ENCODE measurements around the gene NFASC. TPM values are rescaled to one million over a fixed set of nuclear protein-coding genes. Genes with fewer than 3 reads are reported as not detected.

Gene NFASC
- polyA plus RNA-seq, 4 donors, result 0.22 to 5.8 (median 3.0) TPM

- Histone ChIP-seq H3K4me3 (ENCODE audit: low read depth in 1 of 3, low read length in 3 of 3) (no peak overlapping the region), H3K9me3 (ENCODE audit: control insufficient read depth in 2 of 2, insufficient read depth in 1 of 2, low read depth in 1 of 2, low read length in 1 of 2) (no peaks in the 10 kb centered on the region), H3K36me3 (ENCODE audit: control insufficient read depth in 3 of 3, insufficient read depth in 2 of 3, low read depth in 1 of 3, low read length in 3 of 3) (no peaks in the 10 kb centered on the region), H3K4me1 (ENCODE audit: control insufficient read depth in 3 of 3, insufficient read depth in 2 of 3, low read depth in 1 of 3, low read length in 2 of 3) (no peaks in the 10 kb centered on the region), H3K27ac (ENCODE audit: low read depth in 1 of 3, low read length in 2 of 3) (no peak overlapping the region), H3K27me3 (ENCODE audit: control insufficient read depth in 3 of 3, insufficient read depth in 3 of 3, low read length in 3 of 3) (peaks cover 0 to 3% (median 0%) of the 10 kb centered on the region in 3 donors)
- FAIRE-seq (no peak), DNase-seq (no peak)
- 80 to 87% (median 84%) methylated on average over 2 of the region's 2 CpGs for WGBS, 3 donors
Measured at GRCh38 chr1:205024679-205025078, 154.0 kb downstream of the NFASC start.

- no peaks in the 10 kb centered on the region for H3K36me3 ChIP-seq (ENCODE audit: control insufficient read depth in 3 of 3, insufficient read depth in 2 of 3, low read depth in 1 of 3, low read length in 3 of 3)
- WGBS, 3 donors, result 86 to 91% (median 90%) methylated on average over 16 of the region's 16 CpGs
- FAIRE-seq, result no peak
Measured at GRCh38 chr1:205025239-205025638, 154.6 kb downstream of the NFASC start.

GRCh38 chr1:205026181-205026580, 155.5 kb downstream of the NFASC start:
- FAIRE-seq, result no peak

More at GRCh38 chr1:205025239-205025638, 154.6 kb downstream of the NFASC start:
- no peaks in the 10 kb centered on the region for H3K4me1 ChIP-seq (ENCODE audit: control insufficient read depth in 3 of 3, insufficient read depth in 2 of 3, low read depth in 1 of 3, low read length in 2 of 3)
- H3K27me3 ChIP-seq (ENCODE audit: control insufficient read depth in 3 of 3, insufficient read depth in 3 of 3, low read length in 3 of 3), result peaks cover 0 to 6% (median 0%) of the 10 kb centered on the region in 3 donors
- H3K4me3 ChIP-seq (ENCODE audit: low read depth in 1 of 3, low read length in 3 of 3), result no peak overlapping the region
- no peaks in the 10 kb centered on the region for H3K9me3 ChIP-seq (ENCODE audit: control insufficient read depth in 2 of 2, insufficient read depth in 1 of 2, low read depth in 1 of 2, low read length in 1 of 2)
- no peak overlapping the region for H3K27ac ChIP-seq (ENCODE audit: low read depth in 1 of 3, low read length in 2 of 3)
- no peak for DNase-seq

GRCh38 chr1:205028390-205028789, 157.7 kb downstream of the NFASC start:
- Histone ChIP-seq H3K27me3 (ENCODE audit: control insufficient read depth in 3 of 3, insufficient read depth in 3 of 3, low read length in 3 of 3) (peaks cover 0 to 11% (median 0%) of the 10 kb centered on the region in 3 donors), H3K27ac (ENCODE audit: low read depth in 1 of 3, low read length in 2 of 3) (no peak overlapping the region), H3K36me3 (ENCODE audit: control insufficient read depth in 3 of 3, insufficient read depth in 2 of 3, low read depth in 1 of 3, low read length in 3 of 3) (no peaks in the 10 kb centered on the region), H3K9me3 (ENCODE audit: control insufficient read depth in 2 of 2, insufficient read depth in 1 of 2, low read depth in 1 of 2, low read length in 1 of 2) (no peaks in the 10 kb centered on the region), H3K4me1 (ENCODE audit: control insufficient read depth in 3 of 3, insufficient read depth in 2 of 3, low read depth in 1 of 3, low read length in 2 of 3) (no peaks in the 10 kb centered on the region), H3K4me3 (ENCODE audit: low read depth in 1 of 3, low read length in 3 of 3) (no peak overlapping the region)
- FAIRE-seq (no peak), DNase-seq (no peak)
- 73 to 81% (median 79%) methylated on average over 7 of the region's 7 CpGs for WGBS, 3 donors

More at GRCh38 chr1:205026181-205026580, 155.5 kb downstream of the NFASC start:
- Histone ChIP-seq H3K4me1 (ENCODE audit: control insufficient read depth in 3 of 3, insufficient read depth in 2 of 3, low read depth in 1 of 3, low read length in 2 of 3) (no peaks in the 10 kb centered on the region), H3K27me3 (ENCODE audit: control insufficient read depth in 3 of 3, insufficient read depth in 3 of 3, low read length in 3 of 3) (peaks cover 0 to 11% (median 0%) of the 10 kb centered on the region in 3 donors), H3K4me3 (ENCODE audit: low read depth in 1 of 3, low read length in 3 of 3) (no peak overlapping the region), H3K36me3 (ENCODE audit: control insufficient read depth in 3 of 3, insufficient read depth in 2 of 3, low read depth in 1 of 3, low read length in 3 of 3) (no peaks in the 10 kb centered on the region), H3K9me3 (ENCODE audit: control insufficient read depth in 2 of 2, insufficient read depth in 1 of 2, low read depth in 1 of 2, low read length in 1 of 2) (no peaks in the 10 kb centered on the region), H3K27ac (ENCODE audit: low read depth in 1 of 3, low read length in 2 of 3) (no peak overlapping the region)
- 76 to 86% (median 80%) methylated on average over 6 of the region's 6 CpGs for WGBS, 3 donors
- DNase-seq, result no peak

GRCh38 chr1:205028924-205029323, 158.3 kb downstream of the NFASC start:
- WGBS, 3 donors, result 45 to 62% (median 53%) methylated on average over 4 of the region's 4 CpGs
- no peaks in the 10 kb centered on the region for H3K36me3 ChIP-seq (ENCODE audit: control insufficient read depth in 3 of 3, insufficient read depth in 2 of 3, low read depth in 1 of 3, low read length in 3 of 3)
- no peak overlapping the region for H3K27ac ChIP-seq (ENCODE audit: low read depth in 1 of 3, low read length in 2 of 3)
- peaks cover 0 to 11% (median 0%) of the 10 kb centered on the region in 3 donors for H3K27me3 ChIP-seq (ENCODE audit: control insufficient read depth in 3 of 3, insufficient read depth in 3 of 3, low read length in 3 of 3)
- no peaks in the 10 kb centered on the region for H3K9me3 ChIP-seq (ENCODE audit: control insufficient read depth in 2 of 2, insufficient read depth in 1 of 2, low read depth in 1 of 2, low read length in 1 of 2)
- no peak overlapping the region for H3K4me3 ChIP-seq (ENCODE audit: low read depth in 1 of 3, low read length in 3 of 3)
- DNase-seq, result no peak
- H3K4me1 ChIP-seq (ENCODE audit: control insufficient read depth in 3 of 3, insufficient read depth in 2 of 3, low read depth in 1 of 3, low read length in 2 of 3), result no peaks in the 10 kb centered on the region
- no peak for FAIRE-seq

GRCh38 chr1:205030241-205030640, 159.6 kb downstream of the NFASC start:
- no peaks in the 10 kb centered on the region for H3K9me3 ChIP-seq (ENCODE audit: control insufficient read depth in 2 of 2, insufficient read depth in 1 of 2, low read depth in 1 of 2, low read length in 1 of 2)
- DNase-seq (no peak), FAIRE-seq (no peak)
- H3K27ac ChIP-seq (ENCODE audit: low read depth in 1 of 3, low read length in 2 of 3), result no peak overlapping the region
- no peak overlapping the region for H3K4me3 ChIP-seq (ENCODE audit: low read depth in 1 of 3, low read length in 3 of 3)
- WGBS, 3 donors, result 65 to 73% (median 71%) methylated on average over 6 of the region's 6 CpGs
- no peaks in the 10 kb centered on the region for H3K36me3 ChIP-seq (ENCODE audit: control insufficient read depth in 3 of 3, insufficient read depth in 2 of 3, low read depth in 1 of 3, low read length in 3 of 3)
- peaks cover 0 to 11% (median 0%) of the 10 kb centered on the region in 3 donors for H3K27me3 ChIP-seq (ENCODE audit: control insufficient read depth in 3 of 3, insufficient read depth in 3 of 3, low read length in 3 of 3)
- no peaks in the 10 kb centered on the region for H3K4me1 ChIP-seq (ENCODE audit: control insufficient read depth in 3 of 3, insufficient read depth in 2 of 3, low read depth in 1 of 3, low read length in 2 of 3)

GRCh38 chr1:205030896-205031295, 160.2 kb downstream of the NFASC start:
- Histone ChIP-seq H3K4me1 (ENCODE audit: control insufficient read depth in 3 of 3, insufficient read depth in 2 of 3, low read depth in 1 of 3, low read length in 2 of 3) (no peaks in the 10 kb centered on the region), H3K36me3 (ENCODE audit: control insufficient read depth in 3 of 3, insufficient read depth in 2 of 3, low read depth in 1 of 3, low read length in 3 of 3) (no peaks in the 10 kb centered on the region), H3K9me3 (ENCODE audit: control insufficient read depth in 2 of 2, insufficient read depth in 1 of 2, low read depth in 1 of 2, low read length in 1 of 2) (peaks cover 0 to under 1% of the 10 kb centered on the region in 2 donors), H3K27ac (ENCODE audit: low read depth in 1 of 3, low read length in 2 of 3) (no peak overlapping the region), H3K4me3 (ENCODE audit: low read depth in 1 of 3, low read length in 3 of 3) (no peak overlapping the region), H3K27me3 (ENCODE audit: control insufficient read depth in 3 of 3, insufficient read depth in 3 of 3, low read length in 3 of 3) (peaks cover 0 to 11% (median 0%) of the 10 kb centered on the region in 3 donors)
- WGBS, 3 donors, result 58 to 66% (median 62%) methylated on average over 11 of the region's 11 CpGs
- no peak for DNase-seq
- FAIRE-seq, result no peak

- 78 to 87% (median 85%) methylated on average over 7 of the region's 7 CpGs for WGBS, 3 donors
- H3K4me1 ChIP-seq (ENCODE audit: control insufficient read depth in 3 of 3, insufficient read depth in 2 of 3, low read depth in 1 of 3, low read length in 2 of 3), result no peaks in the 10 kb centered on the region
- DNase-seq (no peak), FAIRE-seq (no peak)
- H3K27me3 ChIP-seq (ENCODE audit: control insufficient read depth in 3 of 3, insufficient read depth in 3 of 3, low read length in 3 of 3), result peaks cover 0 to 8% (median 0%) of the 10 kb centered on the region in 3 donors
- peaks cover 0 to 5% of the 10 kb centered on the region in 2 donors for H3K9me3 ChIP-seq (ENCODE audit: control insufficient read depth in 2 of 2, insufficient read depth in 1 of 2, low read depth in 1 of 2, low read length in 1 of 2)
- H3K27ac ChIP-seq (ENCODE audit: low read depth in 1 of 3, low read length in 2 of 3), result no peak overlapping the region
- no peak overlapping the region for H3K4me3 ChIP-seq (ENCODE audit: low read depth in 1 of 3, low read length in 3 of 3)
- no peaks in the 10 kb centered on the region for H3K36me3 ChIP-seq (ENCODE audit: control insufficient read depth in 3 of 3, insufficient read depth in 2 of 3, low read depth in 1 of 3, low read length in 3 of 3)
Measured at GRCh38 chr1:205032508-205032907, 161.8 kb downstream of the NFASC start.

- no peak overlapping the region for H3K27ac ChIP-seq (ENCODE audit: low read depth in 1 of 3, low read length in 2 of 3)
- H3K4me3 ChIP-seq (ENCODE audit: low read depth in 1 of 3, low read length in 3 of 3), result no peak overlapping the region
- H3K9me3 ChIP-seq (ENCODE audit: control insufficient read depth in 2 of 2, insufficient read depth in 1 of 2, low read depth in 1 of 2, low read length in 1 of 2), result peaks cover 0 to 5% of the 10 kb centered on the region in 2 donors
- peaks cover 0 to 20% (median 2%) of the 10 kb centered on the region in 3 donors for H3K27me3 ChIP-seq (ENCODE audit: control insufficient read depth in 3 of 3, insufficient read depth in 3 of 3, low read length in 3 of 3)
- no peaks in the 10 kb centered on the region for H3K4me1 ChIP-seq (ENCODE audit: control insufficient read depth in 3 of 3, insufficient read depth in 2 of 3, low read depth in 1 of 3, low read length in 2 of 3)
- H3K36me3 ChIP-seq (ENCODE audit: control insufficient read depth in 3 of 3, insufficient read depth in 2 of 3, low read depth in 1 of 3, low read length in 3 of 3), result no peaks in the 10 kb centered on the region
- FAIRE-seq, result no peak
- DNase-seq, result no peak
- WGBS, 3 donors, result 54 to 80% (median 65%) methylated on average over 9 of the region's 9 CpGs
Measured at GRCh38 chr1:205037539-205037938, 166.9 kb downstream of the NFASC start.
